Duodenal mucosa (tissue), 2 donors: ENCODE results near the gene TMEM59L.

Source experiments
- H3K27ac ChIP-seq: one replicate; pipeline ENCODE4 v1.7.0; 2013; ENCODE audit warnings: low read depth, low read length
- H3K27me3 ChIP-seq, 2 donors: one replicate each; pipeline ENCODE4 v1.7.0; 2013; ENCODE audit warnings: low read length in 2 of 2, control low read depth in 1 of 2; ENCODE audit not compliant: insufficient read depth in 2 of 2, control insufficient read depth in 1 of 2
- H3K36me3 ChIP-seq, 2 donors: one replicate each; pipeline ENCODE4 v1.7.0; 2013; ENCODE audit warnings: low read length in 2 of 2, control low read depth in 1 of 2; ENCODE audit not compliant: insufficient read depth in 2 of 2, control insufficient read depth in 1 of 2
- H3K4me1 ChIP-seq, 2 donors: one replicate each; pipeline ENCODE4 v1.7.0; 2013; ENCODE audit warnings: low read length in 2 of 2, control low read depth in 1 of 2; ENCODE audit not compliant: insufficient read depth in 2 of 2, control insufficient read depth in 1 of 2
- H3K4me3 ChIP-seq, 2 donors: one replicate each; pipeline ENCODE4 v1.7.0; 2013; ENCODE audit warnings: low read length in 2 of 2, low read depth in 1 of 2
- H3K9ac ChIP-seq, 2 donors: one replicate each; pipeline ENCODE4 v1.7.0; 2013; ENCODE audit warnings: low read length in 2 of 2, low read depth in 1 of 2
- H3K9me3 ChIP-seq, 2 donors: one replicate each; pipeline ENCODE4 v1.7.0; 2013; ENCODE audit warnings: low read length in 2 of 2, control low read depth in 1 of 2; ENCODE audit not compliant: control insufficient read depth in 1 of 2

The TMEM59L gene

DNA sequence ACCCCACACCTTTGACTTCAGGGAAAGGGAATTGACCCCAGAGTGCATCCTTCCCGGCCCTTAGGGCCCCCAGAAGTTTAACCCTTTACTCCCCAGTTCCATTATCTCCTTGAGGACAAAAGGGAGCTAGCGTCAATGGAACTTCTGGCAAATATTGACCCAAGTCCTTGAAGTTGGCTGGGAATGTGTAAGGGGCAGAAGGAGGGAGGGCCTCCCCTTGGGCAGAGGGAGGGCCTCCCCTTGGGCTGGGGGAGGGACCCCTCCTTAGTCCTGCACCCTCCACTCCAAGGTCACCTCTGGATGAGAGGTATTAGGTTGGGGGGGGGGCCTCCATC is 3.0 kb upstream of the TMEM59L start:
- H3K4me1 ChIP-seq: peaks cover 7 to 10% of the 10 kb centered on the region in 2 donors
- H3K9ac ChIP-seq: no peak overlapping the region
- no peak overlapping the region for H3K4me3 ChIP-seq
- H3K36me3 ChIP-seq: no peaks in the 10 kb centered on the region
- H3K27me3 ChIP-seq: peaks cover 80 to 85% of the 10 kb centered on the region in 2 donors
- H3K9me3 ChIP-seq: no peaks in the 10 kb centered on the region
- H3K27ac ChIP-seq: no peak overlapping the region

GRCh38 chr19:18610245-18610555 is 2.5 kb upstream of the TMEM59L start:
- Histone ChIP-seq H3K4me1 (peaks cover 7 to 10% of the 10 kb centered on the region in 2 donors), H3K9ac (no peak overlapping the region)

DNA sequence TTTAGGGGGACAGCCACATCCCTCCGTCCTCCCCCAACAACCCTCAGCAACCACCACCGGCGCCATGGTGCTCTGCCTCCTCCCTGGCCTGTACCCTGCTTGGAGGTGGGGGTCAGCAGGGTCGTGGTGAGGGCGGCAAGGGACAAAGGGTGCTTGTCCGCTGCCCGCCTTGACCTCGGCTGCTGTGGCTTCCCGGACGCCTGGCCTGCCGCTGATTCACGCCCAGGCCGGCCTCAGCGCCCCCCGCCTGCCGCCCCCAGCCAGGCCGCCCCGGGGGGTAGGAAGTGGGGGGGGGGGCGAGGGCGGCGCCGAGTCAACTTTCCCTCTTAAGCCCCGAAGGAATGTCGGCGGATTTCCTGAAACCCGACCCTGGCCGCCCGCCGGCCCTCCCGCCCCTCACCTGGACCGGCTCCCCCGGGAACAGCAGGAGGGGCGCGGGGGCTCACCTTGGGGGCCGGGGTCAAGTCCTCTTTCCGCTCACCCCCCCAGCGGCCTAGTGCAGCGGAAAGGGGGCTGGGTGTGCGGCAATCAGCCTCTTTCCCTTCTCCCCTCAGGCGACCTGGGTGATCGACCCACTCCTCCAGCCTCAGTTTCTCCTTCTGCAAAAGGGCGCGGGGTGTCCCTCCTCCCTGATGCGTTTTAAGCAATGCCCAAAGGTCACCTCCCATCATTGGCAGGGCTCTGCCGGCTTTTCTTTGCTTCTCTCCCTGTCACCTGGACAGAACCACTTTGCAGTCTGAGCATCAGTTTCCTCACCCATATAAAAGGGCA is 1.9 kb upstream of the TMEM59L start:
- H3K36me3 ChIP-seq: no peaks in the 10 kb centered on the region
- no peaks in the 10 kb centered on the region for H3K9me3 ChIP-seq
- peaks cover 7 to 10% of the 10 kb centered on the region in 2 donors for H3K4me1 ChIP-seq
- H3K27me3 ChIP-seq: peaks cover 71 to 79% of the 10 kb centered on the region in 2 donors
- no peak overlapping the region for H3K27ac ChIP-seq
- no peak overlapping the region for H3K9ac ChIP-seq
- no peak overlapping the region for H3K4me3 ChIP-seq

More at GRCh38 chr19:18610245-18610555, 2.5 kb upstream of the TMEM59L start:
- Histone ChIP-seq H3K27ac (no peak overlapping the region), H3K9me3 (no peaks in the 10 kb centered on the region), H3K27me3 (peaks cover 77 to 82% of the 10 kb centered on the region in 2 donors), H3K36me3 (no peaks in the 10 kb centered on the region), H3K4me3 (no peak overlapping the region)

DNA sequence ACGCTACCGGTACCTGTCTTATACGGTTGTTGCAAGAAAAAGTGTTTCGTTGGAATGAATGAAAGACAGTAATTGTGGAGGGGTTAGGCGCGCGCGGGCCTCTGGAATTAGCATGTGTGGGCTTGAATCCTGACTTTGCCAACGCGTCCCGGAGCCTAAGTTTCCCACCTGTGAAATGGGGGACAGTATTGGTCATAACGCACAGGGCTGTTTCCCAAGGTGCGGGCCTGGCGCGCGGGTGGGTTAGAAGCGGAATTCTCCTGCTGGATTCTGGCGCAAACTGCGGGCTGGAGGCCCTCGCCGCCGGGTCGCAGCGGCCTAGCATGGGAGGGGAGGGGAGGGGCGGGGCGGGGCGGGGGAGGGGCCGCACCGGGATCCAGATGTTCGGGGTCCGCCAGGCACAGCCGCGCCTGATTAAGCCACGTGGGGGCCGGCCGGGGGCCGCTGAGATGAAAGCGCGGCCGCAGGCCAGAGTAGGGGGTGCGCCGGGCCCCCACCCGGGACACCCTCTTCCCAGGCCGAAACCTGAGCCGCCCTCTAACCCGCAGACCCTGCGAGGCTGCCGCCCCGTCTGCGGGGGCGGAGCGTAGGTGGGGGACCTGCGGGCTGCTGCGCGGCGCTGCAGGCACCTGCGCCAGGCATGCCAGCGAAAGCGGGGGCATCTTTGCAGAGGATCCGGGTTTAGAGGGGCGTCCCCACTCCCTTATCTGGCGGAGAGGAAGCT is 1.2 kb upstream of the TMEM59L start:
- peaks cover 74 to 78% of the 10 kb centered on the region in 2 donors for H3K27me3 ChIP-seq
- H3K9me3 ChIP-seq: no peaks in the 10 kb centered on the region
- H3K27ac ChIP-seq: no peak overlapping the region
- H3K4me3 ChIP-seq: peak overlapping the region in 1 of 2 donors; percentile 28
- no peak overlapping the region for H3K9ac ChIP-seq
- H3K4me1 ChIP-seq: peaks cover 7 to 10% of the 10 kb centered on the region in 2 donors
- no peaks in the 10 kb centered on the region for H3K36me3 ChIP-seq

- Histone ChIP-seq H3K36me3 (no peaks in the 10 kb centered on the region), H3K9me3 (no peaks in the 10 kb centered on the region), H3K27me3 (peaks cover 73 to 77% of the 10 kb centered on the region in 2 donors), H3K27ac (no peak overlapping the region), H3K4me1 (peaks cover 7 to 10% of the 10 kb centered on the region in 2 donors), H3K4me3 (peak overlapping the region; percentile 22 to 28), H3K9ac (no peak overlapping the region)
Measured at GRCh38 chr19:18612051-18612771, 459 bp upstream of the TMEM59L start.

- H3K4me3 ChIP-seq: no peak overlapping the region
- H3K27me3 ChIP-seq: peaks cover 58 to 62% of the 10 kb centered on the region in 2 donors
- no peaks in the 10 kb centered on the region for H3K36me3 ChIP-seq
- H3K4me1 ChIP-seq: peaks cover 7 to 10% of the 10 kb centered on the region in 2 donors
- H3K9ac ChIP-seq: no peak overlapping the region
- no peaks in the 10 kb centered on the region for H3K9me3 ChIP-seq
- H3K27ac ChIP-seq: no peak overlapping the region
Measured at GRCh38 chr19:18613589-18614234, 1.0 kb downstream of the TMEM59L start.

DNA sequence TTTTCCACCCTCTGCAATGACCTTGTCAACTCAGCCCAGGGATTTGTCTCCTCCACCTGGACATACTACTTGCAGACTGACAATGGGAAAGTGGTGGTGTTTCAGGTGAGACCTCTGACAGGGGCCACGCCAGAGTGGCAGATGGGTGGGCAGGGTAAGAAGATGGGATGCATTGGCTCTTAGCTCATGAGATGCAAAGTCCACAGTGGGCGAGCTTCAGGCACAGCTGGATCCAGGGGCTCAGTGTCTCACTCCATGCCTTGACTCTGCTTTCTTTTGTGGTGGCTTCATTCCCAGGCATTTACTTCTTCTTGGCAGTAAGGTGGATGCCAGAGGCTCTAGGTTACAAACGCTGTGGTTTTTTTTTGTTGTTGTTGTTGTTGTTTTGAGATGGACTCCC is 3.4 kb downstream of the TMEM59L start:
- H3K9ac ChIP-seq: no peak overlapping the region
- H3K27me3 ChIP-seq: peaks cover 36 to 39% of the 10 kb centered on the region in 2 donors
- no peak overlapping the region for H3K27ac ChIP-seq
- H3K9me3 ChIP-seq: no peaks in the 10 kb centered on the region
- H3K4me1 ChIP-seq: peaks cover 7 to 10% of the 10 kb centered on the region in 2 donors
- no peak overlapping the region for H3K4me3 ChIP-seq
- H3K36me3 ChIP-seq: no peaks in the 10 kb centered on the region

DNA sequence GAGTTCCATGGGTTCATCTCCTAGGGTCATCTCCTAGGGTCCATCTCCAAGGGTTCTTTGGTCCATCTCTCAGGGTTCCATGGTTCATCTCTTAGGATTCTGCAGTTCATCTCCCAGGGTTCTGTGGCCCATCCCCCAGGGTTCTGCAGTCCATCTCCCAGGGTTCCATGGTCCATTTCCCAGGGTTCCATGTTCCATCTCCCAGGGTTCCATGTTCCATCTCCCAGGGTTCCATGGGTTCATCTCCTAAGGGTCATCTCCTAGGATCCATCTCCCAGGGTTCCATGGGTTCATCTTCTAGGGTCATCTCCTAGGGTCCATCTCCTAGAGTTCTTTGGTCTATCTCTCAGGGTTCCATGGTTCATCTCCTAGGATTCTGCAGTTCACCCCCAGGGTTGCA is 4.9 kb downstream of the TMEM59L start:
- Histone ChIP-seq H3K9ac (no peak overlapping the region), H3K27ac (no peak overlapping the region), H3K27me3 (peaks cover 24 to 25% of the 10 kb centered on the region in 2 donors), H3K36me3 (no peaks in the 10 kb centered on the region), H3K9me3 (no peaks in the 10 kb centered on the region), H3K4me1 (peaks cover 0 to 1% of the 10 kb centered on the region in 2 donors), H3K4me3 (no peak overlapping the region)

DNA sequence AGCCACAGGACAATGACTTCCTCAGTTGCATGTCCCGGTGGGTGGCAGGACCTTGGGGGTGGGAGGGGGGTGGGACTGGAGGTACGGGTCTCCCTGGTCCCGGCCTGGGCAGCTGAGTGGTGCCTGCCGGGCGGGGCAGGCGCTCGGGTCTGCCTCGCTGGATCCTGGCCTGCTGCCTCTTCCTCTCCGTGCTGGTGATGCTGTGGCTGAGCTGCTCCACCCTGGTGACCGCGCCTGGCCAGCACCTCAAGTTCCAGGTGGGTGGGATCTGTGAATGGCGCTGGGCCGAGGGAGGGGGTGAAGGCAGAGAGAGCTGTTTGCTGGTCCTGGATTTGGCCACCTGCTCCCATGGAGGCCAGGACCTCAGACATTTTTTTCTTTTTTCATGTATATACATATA is 5.6 kb downstream of the TMEM59L start:
- H3K27me3 ChIP-seq: peaks cover 18% of the 10 kb centered on the region in 2 donors
- no peak overlapping the region for H3K4me3 ChIP-seq
- no peaks in the 10 kb centered on the region for H3K4me1 ChIP-seq
- no peak overlapping the region for H3K9ac ChIP-seq
- H3K9me3 ChIP-seq: no peaks in the 10 kb centered on the region
- no peaks in the 10 kb centered on the region for H3K36me3 ChIP-seq
- H3K27ac ChIP-seq: no peak overlapping the region
